ENCODE measurements around the gene RASL10B.

GRCh38 chr17:35714988-35715387 lies 16.5 kb upstream of the RASL10B start:
- TF ChIP-seq, protein P1, sequence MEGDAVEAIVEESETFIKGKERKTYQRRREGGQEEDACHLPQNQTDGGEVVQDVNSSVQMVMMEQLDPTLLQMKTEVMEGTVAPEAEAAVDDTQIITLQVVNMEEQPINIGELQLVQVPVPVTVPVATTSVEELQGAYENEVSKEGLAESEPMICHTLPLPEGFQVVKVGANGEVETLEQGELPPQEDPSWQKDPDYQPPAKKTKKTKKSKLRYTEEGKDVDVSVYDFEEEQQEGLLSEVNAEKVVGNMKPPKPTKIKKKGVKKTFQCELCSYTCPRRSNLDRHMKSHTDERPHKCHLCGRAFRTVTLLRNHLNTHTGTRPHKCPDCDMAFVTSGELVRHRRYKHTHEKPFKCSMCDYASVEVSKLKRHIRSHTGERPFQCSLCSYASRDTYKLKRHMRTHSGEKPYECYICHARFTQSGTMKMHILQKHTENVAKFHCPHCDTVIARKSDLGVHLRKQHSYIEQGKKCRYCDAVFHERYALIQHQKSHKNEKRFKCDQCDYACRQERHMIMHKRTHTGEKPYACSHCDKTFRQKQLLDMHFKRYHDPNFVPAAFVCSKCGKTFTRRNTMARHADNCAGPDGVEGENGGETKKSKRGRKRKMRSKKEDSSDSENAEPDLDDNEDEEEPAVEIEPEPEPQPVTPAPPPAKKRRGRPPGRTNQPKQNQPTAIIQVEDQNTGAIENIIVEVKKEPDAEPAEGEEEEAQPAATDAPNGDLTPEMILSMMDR (IDR thresholded peaks at IDR 0.05), result no peak
- no peak for TF ChIP-seq EZH2 (IDR thresholded peaks at IDR 0.05)

All from neural progenitor cell (in vitro differentiated cells).